ENCODE measurements around the gene NCOR1. TPM values are rescaled to one million over a fixed set of nuclear protein-coding genes. Genes with fewer than 3 reads are reported as not detected.

Gene NCOR1
- total and polyA plus RNA-seq, 9 of the 15 experiments (the other 6 are each of a cell fraction or from before 2014, with no cell fraction given), result 20.2 to 66.5 (median 50.9) TPM

GRCh38 chr17:16222406-16222805 is 7.1 kb upstream of the NCOR1 start:
- no peak for DNase-seq (ENCODE audit: extremely low read depth in 1 of 4, low spot score in 3 of 4)
- ATAC-seq, result no peak
- in situ Hi-C loops (cut with MboI), result no loop called here
- ChIA-PET CTCF (ENCODE audit: low intra/inter-chr PET ratio) (no interaction called here), POLR2A (no interaction called here)
- Histone ChIP-seq H3K79me2 (ENCODE audit: control insufficient read depth, insufficient read depth, low read length) (peaks cover 41% of the 10 kb centered on the region), H3K27me3 (ENCODE audit: control insufficient read depth in 2 of 2, insufficient read depth in 2 of 2, low read length in 2 of 2) (no peaks in the 10 kb centered on the region), H3K9me1 (ENCODE audit: control insufficient read depth, insufficient read depth, low read length) (no peaks in the 10 kb centered on the region), H3K4me2 (ENCODE audit: insufficient read depth, low read length) (no peak overlapping the region), H3K4me3 (no peak overlapping the region), H2AFZ (ENCODE audit: low read depth, low read length) (no peak overlapping the region), H3K4me1 (replicated peaks in 1 of 2; ENCODE audit: control insufficient read depth in 2 of 2, insufficient read depth in 2 of 2, low read length in 2 of 2) (peaks cover 0 to 4% of the 10 kb centered on the region in 2 experiments; a peak in 3 of 5 replicates), H3K36me3 (ENCODE audit: control insufficient read depth, insufficient read depth, low read length) (peaks cover 19% of the 10 kb centered on the region; the same call in 2 of the 3 replicates), H3K9me3 (replicated peaks; ENCODE audit: control insufficient read depth, insufficient read depth, low read depth, low read length) (no peaks in the 10 kb centered on the region), H4K20me1 (replicated peaks; ENCODE audit: control insufficient read depth, insufficient read depth, low read length) (no peaks in the 10 kb centered on the region), H3K9ac (ENCODE audit: insufficient read depth in 1 of 2, low read depth in 2 of 2, low read length in 2 of 2) (no peak overlapping the region), H3K27ac (ENCODE audit: extremely low read depth, low read depth, low read length) (no peak overlapping the region)
- no peak for FAIRE-seq
- no TSS peak for BruUV-seq (replicated peaks)
- TF ChIP-seq PHF20 (IDR thresholded peaks at IDR 0.05; ENCODE audit: partially characterized antibody) (no peak), ZHX1 (conservative IDR thresholded peaks at IDR 0.05; ENCODE audit: low read length) (no peak), SMARCB1 (IDR thresholded peaks at IDR 0.05; ENCODE audit: insufficient read length, low read depth) (no peak)
- 80% methylated on average over 1 of the region's 3 CpGs for WGBS (ENCODE audit: insufficient coverage, low coverage, missing lambda C conversion rate)
- intact Hi-C loops (cut with micrococcal nuclease), result no loop called here
